HG02943 (cell line): ENCODE data around the gene PIF1.
A peak's percentile ranks its signal among the peaks of the same experiment; 100 is the strongest.

Experiments
- ATAC-seq: cut with Tn5 transposase; IDR thresholded peaks from one replicate; pipeline ENCODE4 v1.9.1; 2021; ENCODE audit warnings: mild to moderate bottlenecking, low read depth, moderate library complexity; ENCODE audit not compliant: unreplicated experiment

The PIF1 gene

GRCh38 chr15:64825431-64826294 is at the start of gene PIF1:
PIF1 (minus strand) TSS chr15:64825647; CDS start chr15:64824335, 1,312 bp downstream.
- peak; percentile 73 for ATAC-seq

- ATAC-seq, result no peak
Observed at GRCh38 chr15:64870353-64870752, 44.9 kb upstream of the PIF1 start.

GRCh38 chr15:64869501-64869900 is 44.1 kb upstream of the PIF1 start:
- no peak for ATAC-seq

DNA sequence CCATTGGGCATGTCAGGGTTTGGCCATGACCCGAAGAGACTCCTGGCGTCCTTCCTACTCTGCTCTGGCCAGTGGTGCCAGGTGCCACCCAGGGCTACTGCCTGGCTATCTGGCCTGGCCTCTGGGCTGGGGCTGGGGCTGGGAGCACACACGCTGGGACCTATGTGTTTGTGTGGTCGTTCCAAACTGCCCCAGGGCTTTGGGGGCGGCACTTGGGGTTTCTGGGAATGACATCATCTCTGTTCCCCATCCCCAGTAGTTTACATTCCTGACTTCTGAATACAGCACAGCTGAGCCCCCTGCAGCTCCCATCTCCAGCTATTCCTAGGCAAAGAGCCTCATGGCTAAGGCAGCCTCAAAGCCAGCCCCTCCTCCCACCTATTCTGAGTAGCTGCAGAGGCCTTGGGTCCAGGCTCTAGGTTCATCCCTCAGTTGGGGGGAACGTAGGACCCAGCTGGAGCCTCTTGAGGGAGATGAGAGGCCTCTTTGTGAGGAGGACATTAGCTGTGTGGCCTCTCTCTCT is 40.6 kb upstream of the PIF1 start:
- no peak for ATAC-seq

- ATAC-seq, result no peak
Observed at GRCh38 chr15:64865126-64865997, 39.9 kb upstream of the PIF1 start.

DNA sequence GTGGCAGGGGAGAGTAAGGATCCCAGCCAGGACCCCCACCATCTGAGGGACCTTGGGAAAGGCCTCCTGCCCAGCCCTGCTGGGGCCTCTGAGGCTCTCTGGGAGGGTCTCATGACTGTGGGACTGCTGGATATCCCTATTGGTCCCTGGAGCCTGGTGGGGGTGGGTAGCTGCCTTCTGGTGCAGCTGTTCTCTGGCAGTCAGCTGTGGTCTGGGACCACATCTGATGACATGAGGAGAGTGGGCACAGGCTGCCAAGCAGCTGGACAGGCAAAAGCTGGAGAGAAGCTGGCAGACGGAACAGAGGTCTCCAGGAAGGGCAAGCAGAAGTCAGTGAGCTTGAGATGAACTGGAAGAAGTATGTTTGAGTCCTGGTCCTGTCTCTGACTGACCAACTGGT is 38.6 kb upstream of the PIF1 start:
- no peak for ATAC-seq

DNA sequence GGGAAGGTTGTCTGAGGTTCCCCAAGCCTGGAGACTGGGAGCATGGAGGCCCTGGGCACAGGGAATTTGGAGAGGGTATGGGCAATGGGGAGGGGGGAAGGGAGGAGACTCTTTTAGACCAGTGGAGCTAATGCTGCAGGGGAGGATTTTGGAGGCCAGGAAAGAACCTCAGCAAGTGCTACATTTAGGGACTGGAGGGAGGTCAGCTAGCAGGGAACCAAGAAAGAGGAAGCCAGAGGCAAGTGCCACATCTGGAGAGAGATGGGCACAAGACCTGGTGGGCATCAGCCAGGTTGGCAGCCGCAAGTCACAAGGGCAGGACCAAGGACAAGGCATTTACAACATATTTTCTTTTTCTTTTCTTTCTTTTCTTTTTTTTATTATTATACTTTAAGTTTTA is 37.0 kb upstream of the PIF1 start:
- ATAC-seq, result no peak

GRCh38 chr15:64861960-64862359 is 36.5 kb upstream of the PIF1 start:
- no peak for ATAC-seq

DNA sequence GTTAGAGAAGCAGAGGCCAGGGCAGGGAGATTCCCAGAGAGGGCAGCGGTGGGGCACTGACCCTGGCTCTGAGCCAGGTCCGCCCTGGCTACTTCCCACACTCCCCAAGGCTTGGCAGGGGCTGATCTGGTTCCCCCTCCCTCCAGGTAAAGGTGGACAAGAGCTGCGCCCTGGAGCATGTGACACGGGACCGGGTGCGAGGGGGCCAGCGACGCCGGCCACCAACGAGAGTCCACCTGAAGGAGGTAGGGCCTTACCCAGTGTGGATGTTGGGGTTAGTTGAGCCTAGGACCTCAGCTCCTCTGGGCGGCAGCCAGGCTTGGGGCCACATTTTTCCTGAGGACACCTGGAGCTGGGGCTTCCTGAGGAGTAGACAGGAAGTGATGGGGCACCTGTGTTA is 35.9 kb upstream of the PIF1 start:
- ATAC-seq, result no peak

- no peak for ATAC-seq
Observed at GRCh38 chr15:64859226-64859625, 33.8 kb upstream of the PIF1 start.

DNA sequence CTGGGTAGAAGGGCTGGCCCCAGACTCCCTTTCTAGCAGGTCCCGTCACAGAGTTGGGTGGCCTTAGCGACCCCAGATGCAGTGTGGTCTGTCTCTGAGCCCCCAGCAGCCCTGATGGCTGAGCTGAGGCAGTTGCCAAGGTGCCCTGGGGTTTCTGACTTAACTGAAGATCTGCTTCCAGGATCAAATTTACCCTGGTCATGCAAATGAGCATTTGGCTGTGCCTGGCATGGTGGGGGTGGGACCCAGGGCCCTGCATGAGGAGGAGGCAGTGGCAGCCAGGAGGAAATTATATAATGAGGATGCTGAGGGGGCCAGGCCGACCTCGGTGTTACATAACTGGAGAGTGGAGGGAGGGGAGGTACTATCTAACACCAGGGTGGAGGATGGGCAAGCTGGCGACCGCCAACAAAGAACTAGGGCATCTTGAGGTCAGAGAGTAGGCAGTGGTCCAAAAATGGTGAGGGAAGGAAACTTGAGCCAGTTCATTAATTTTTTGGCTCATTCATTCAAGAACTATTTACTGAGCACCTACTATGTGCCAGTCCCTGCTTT is 32.7 kb upstream of the PIF1 start:
- no peak for ATAC-seq

- ATAC-seq, result no peak
Observed at GRCh38 chr15:64857421-64857820, 32.0 kb upstream of the PIF1 start.

GRCh38 chr15:64856429-64857145 is 31.1 kb upstream of the PIF1 start:
- ATAC-seq, result no peak

DNA sequence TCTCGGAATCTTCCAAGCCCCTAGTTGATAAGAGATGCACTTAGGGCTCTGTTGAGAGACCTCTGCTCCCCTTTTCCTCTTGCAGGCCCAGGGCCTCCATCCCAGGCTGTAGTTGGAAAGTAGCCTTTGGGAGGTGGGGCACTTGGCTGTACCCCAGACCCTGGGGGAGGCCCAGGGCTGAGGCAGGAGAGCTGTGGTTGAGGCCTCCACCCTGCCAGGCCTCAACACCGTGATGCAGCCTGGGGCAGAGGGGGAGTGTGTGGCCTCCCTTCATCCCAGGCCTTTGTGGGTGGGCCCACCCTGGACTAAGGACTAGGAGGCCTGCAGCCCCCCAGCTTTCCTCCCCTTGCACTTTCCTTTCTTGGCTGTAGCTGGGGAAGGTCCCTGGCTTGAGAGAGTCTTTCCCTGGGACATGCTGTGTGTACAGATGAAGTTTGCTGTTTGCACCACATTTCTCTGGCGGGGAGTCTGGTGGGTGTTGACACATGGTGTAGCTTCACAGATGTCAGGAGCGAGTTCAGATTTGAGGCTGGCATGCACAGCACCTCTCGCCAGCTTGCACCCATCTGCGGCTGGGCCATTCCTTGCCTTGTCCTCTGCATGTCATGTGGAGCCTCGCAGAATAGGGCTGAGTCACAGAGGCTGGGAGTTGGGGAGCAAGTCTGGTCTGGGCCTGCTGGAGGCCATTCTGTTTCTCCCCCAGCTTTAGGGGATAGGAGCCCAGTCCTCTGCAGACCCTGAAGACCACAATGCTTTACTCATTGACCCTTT is 29.9 kb upstream of the PIF1 start:
- no peak for ATAC-seq

DNA sequence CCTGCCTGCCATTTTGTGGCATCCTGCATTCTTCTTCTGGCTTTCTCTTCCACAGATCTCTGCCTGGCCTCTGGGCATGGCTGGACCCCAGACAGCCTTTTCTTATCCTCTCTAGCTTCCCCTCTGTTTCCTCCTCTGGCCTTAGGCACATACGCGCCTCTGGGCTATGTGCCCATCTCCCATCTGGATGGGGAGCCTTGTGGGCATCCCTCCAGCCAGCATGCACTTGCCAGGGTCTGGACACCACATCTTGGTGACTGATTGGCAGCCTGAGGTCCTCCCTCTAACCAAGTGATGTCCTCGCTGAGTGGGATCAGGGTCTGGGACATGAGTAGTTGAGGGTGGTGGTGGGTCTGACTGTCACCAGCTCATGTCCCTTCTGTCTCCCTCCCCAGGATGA is 29.1 kb upstream of the PIF1 start:
- ATAC-seq, result no peak

GRCh38 chr15:64854041-64854440 is 28.6 kb upstream of the PIF1 start:
- no peak for ATAC-seq

DNA sequence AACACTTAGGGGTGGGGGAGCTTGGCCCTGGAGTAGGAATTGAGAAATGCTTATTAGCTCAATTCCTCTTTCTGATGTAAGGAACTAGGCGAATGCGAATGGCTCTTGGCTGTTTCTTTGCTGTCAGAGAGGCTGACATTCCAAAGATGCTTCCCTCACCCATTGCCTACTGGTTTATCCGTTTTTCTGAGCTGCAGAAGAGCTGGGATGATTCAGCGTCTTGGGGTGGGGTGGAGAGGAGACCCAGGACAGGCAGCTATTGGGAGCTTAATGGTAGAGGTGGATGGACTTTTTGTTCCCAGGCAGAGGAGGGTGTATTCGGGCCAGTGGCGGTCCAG is 26.0 kb upstream of the PIF1 start:
- ATAC-seq, result no peak

DNA sequence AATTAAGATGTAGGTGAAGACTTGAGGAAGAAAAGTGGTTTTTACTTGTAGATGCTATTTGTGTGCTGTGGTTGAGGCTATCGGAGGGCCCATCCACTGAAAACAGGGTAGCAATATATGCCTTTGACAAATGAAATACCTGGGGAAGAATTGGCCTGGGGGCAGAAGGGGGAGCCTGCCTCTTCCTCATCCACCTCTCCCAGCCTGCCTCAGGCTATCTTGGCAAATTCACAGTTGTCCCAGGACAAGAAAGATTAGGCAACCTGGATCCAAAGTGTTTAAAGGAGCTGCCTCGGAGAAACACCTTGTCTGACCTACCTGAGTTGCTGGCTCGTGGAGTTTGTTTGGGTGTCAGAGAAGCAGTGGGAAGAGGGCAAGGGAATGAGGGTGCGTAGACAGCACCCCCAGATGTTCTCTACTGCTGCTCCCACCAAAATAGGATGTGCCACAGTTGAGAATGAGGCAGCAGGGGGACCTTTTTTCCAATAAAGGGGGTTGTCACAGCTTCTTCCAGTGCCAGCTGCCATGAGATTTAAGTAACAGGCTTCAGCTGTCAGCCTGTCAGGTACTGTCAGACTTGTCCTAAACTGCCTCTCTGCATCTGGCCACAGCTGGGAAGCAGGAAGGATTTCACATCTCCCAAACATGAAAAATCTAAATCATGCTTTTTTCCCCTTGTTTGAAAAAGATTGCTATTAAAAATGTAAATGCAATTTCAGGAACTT is 25.5 kb upstream of the PIF1 start:
- ATAC-seq, result no peak
